Measurements from ENCODE around the gene NRN1L. TPM values are rescaled to one million over a fixed set of nuclear protein-coding genes. Genes with fewer than 3 reads are reported as not detected.

NRN1L gene
- total and polyA plus RNA-seq, 4 donors = 1.5 to 3.2 (median 2.1) TPM; not detected in 1

GRCh38 chr16:67931712-67932461 lies 47.2 kb downstream of the NRN1L start, which contains the start of gene CTRL:
Gene CTRL (minus strand): TSS chr16:67931862. CDS start chr16:67931852, 10 bp downstream.
- Histone ChIP-seq H3K4me3 (ENCODE audit: low read length in 2 of 2) (no peak within 1 kb of the TSS), H3K9me3 (ENCODE audit: control insufficient read depth, low read length) (no peaks in the 10 kb centered on the region), H3K27me3 (ENCODE audit: control insufficient read depth in 1 of 2, insufficient read depth in 2 of 2, low read length in 1 of 2) (no peaks in the 10 kb centered on the region), H3K4me1 (ENCODE audit: control insufficient read depth in 1 of 2, insufficient read depth in 2 of 2, low read length in 2 of 2) (no peaks in the 10 kb centered on the region), H3K36me3 (ENCODE audit: control insufficient read depth in 1 of 2, insufficient read depth in 2 of 2, low read length in 1 of 2) (peaks cover 0 to 2% of the 10 kb centered on the region in 2 donors), H3K27ac (ENCODE audit: low read depth in 1 of 2, low read length in 2 of 2) (no peak within 1 kb of the TSS)
- no peak for ATAC-seq (ENCODE audit: low FRiP score)
- WGBS, 2 donors = 84% methylated on average over 15 of the region's 15 CpGs
- intact Hi-C loops (cut with DNase I) = no loop called here
- peak in 1 of 2 donors; percentile 44 for DNase-seq

- Histone ChIP-seq H3K4me1 (ENCODE audit: control insufficient read depth in 1 of 2, insufficient read depth in 2 of 2, low read length in 2 of 2) (no peaks in the 10 kb centered on the region), H3K9me3 (ENCODE audit: control insufficient read depth, low read length) (no peaks in the 10 kb centered on the region), H3K36me3 (ENCODE audit: control insufficient read depth in 1 of 2, insufficient read depth in 2 of 2, low read length in 1 of 2) (peaks cover 0 to under 1% of the 10 kb centered on the region in 2 donors), H3K4me3 (ENCODE audit: low read length in 2 of 2) (no peak overlapping the region), H3K27ac (ENCODE audit: low read depth in 1 of 2, low read length in 2 of 2) (no peak overlapping the region), H3K27me3 (ENCODE audit: control insufficient read depth in 1 of 2, insufficient read depth in 2 of 2, low read length in 1 of 2) (no peaks in the 10 kb centered on the region)
- ATAC-seq (ENCODE audit: low FRiP score) = no peak
- no peak for DNase-seq
- 92 to 95% methylated on average over 4 of the region's 4 CpGs for WGBS, 2 donors
- intact Hi-C loops (cut with DNase I) = no loop called here
Measured at GRCh38 chr16:67932462-67932840, 47.8 kb downstream of the NRN1L start.

DNA sequence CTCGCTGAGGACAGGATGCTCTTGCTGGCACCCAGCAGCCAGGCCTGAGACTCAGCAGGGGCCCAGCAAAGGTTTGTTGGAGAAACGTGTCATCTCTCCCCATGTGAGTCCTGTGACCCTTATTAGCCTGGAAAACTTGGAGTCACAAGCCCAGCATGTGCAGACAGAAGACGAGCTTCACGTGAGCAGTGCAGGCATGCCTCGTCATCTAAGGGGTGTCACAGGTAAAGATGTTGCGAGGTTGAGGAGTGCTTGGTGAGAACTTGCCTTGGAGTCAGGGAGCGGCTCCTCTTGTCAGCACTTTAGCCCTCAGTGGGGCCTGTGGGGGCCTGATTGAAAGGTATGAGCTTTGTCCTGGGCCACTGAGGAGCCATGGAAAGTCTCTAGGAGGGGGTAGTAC lies 49.1 kb downstream of the NRN1L start:
- 82 to 85% methylated on average over 7 of the region's 7 CpGs for WGBS, 2 donors
- no peak for DNase-seq
- H3K9me3 ChIP-seq (ENCODE audit: control insufficient read depth, low read length) = no peaks in the 10 kb centered on the region
- H3K27me3 ChIP-seq (ENCODE audit: control insufficient read depth in 1 of 2, insufficient read depth in 2 of 2, low read length in 1 of 2) = no peaks in the 10 kb centered on the region
- H3K36me3 ChIP-seq (ENCODE audit: control insufficient read depth in 1 of 2, insufficient read depth in 2 of 2, low read length in 1 of 2) = no peaks in the 10 kb centered on the region
- intact Hi-C loops (cut with DNase I) = no loop called here
- no peak for ATAC-seq (ENCODE audit: low FRiP score)
- H3K4me1 ChIP-seq (ENCODE audit: control insufficient read depth in 1 of 2, insufficient read depth in 2 of 2, low read length in 2 of 2) = no peaks in the 10 kb centered on the region
- no peak overlapping the region for H3K27ac ChIP-seq (ENCODE audit: low read depth in 1 of 2, low read length in 2 of 2)
- H3K4me3 ChIP-seq (ENCODE audit: low read length in 2 of 2) = no peak overlapping the region

DNA sequence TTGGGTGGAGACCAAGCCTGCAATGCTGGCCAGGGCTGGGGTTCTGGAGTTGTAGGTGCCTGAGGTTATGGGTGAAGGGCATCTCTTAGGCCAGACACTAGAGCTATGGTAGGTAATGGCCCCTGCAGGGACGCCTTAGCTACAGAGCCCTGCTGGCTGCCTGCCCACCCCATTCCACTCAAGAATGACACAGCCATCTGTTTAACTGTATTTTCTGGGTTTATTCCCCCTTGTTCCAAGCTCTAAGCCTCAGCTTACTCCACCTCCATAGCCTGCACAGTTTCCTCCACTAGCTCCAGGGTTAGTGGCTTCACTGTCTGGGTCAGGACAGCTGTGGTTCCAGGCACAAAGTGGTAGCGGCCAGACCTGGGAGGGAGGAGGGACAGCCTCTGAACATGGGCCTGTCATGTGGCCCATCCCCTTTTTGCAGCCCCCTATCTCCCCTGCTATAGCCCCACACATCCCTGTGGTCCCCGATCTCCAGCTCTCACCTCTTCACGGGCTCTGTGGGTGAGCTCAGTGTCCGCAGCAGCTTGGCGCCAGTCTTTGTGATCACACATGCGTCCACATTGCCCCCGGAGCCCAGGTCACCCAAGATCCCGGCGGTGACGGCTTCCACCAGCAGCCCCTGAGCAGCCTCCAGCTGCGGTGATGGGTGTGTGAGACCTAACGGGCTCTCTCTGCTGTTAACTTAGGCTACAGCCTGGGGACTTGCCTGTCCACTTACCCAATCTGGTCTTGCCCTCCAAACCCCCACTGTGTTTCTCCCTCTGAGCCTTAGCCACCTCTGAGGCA lies 49.8 kb downstream of the NRN1L start:
- ATAC-seq (ENCODE audit: low FRiP score) = no peak
- H3K27ac ChIP-seq (ENCODE audit: low read depth in 1 of 2, low read length in 2 of 2) = no peak overlapping the region

GRCh38 chr16:67935101-67935401 lies 50.4 kb downstream of the NRN1L start:
- intact Hi-C loops (cut with DNase I) = no loop called here
- 7 to 8% methylated on average over 13 of the region's 13 CpGs for WGBS, 2 donors

More for the DNA sequence above, 49.8 kb downstream of the NRN1L start:
- Histone ChIP-seq H3K27me3 (ENCODE audit: control insufficient read depth in 1 of 2, insufficient read depth in 2 of 2, low read length in 1 of 2) (no peaks in the 10 kb centered on the region), H3K4me1 (ENCODE audit: control insufficient read depth in 1 of 2, insufficient read depth in 2 of 2, low read length in 2 of 2) (no peaks in the 10 kb centered on the region), H3K36me3 (ENCODE audit: control insufficient read depth in 1 of 2, insufficient read depth in 2 of 2, low read length in 1 of 2) (no peaks in the 10 kb centered on the region), H3K9me3 (ENCODE audit: control insufficient read depth, low read length) (no peaks in the 10 kb centered on the region), H3K4me3 (ENCODE audit: low read length in 2 of 2) (no peak overlapping the region)
- WGBS, 2 donors = 26 to 29% methylated on average over 13 of the region's 13 CpGs
- intact Hi-C loops (cut with DNase I) = no loop called here
- DNase-seq = no peak

DNA sequence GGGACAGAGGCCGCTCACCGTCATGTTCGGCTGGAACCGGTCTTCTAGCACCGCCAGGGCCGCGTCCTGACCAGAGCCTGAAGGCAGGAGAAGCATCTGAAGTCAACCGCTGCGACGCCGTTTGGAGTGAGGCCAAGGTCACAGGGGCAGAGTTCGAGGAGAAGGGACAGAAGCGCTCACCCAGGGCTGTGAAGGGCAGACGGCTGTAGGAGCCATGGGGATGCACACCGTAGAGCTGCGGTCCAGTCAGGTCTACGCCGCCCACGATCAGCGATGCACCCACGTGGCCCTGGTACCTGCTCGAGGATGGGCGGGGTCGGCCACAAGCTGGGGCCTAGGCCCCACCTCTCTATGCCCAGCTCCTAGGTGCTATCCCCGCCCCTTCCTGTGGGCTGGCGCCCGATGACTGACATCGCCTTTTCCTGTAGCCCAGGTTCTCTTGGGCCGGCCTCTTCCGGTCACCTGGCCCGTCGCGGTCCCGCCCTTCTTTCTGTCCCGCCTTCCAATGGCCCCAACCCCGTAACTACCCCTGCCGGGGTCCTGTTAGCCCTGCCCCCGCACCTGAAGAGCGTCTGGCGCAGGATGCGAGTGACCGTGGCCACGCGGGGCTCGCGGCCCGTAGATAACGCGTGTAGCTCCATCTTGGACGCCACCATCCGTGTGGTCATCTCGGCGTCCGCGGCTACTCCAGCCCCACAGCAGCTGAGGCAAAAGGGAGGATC lies 50.9 kb downstream of the NRN1L start:
- peaks cover 0 to 2% of the 10 kb centered on the region in 2 donors for H3K36me3 ChIP-seq (ENCODE audit: control insufficient read depth in 1 of 2, insufficient read depth in 2 of 2, low read length in 1 of 2)
- intact Hi-C loops (cut with DNase I) = no loop called here
- 0 to 1% methylated on average over 55 of the region's 55 CpGs for WGBS, 2 donors

More at GRCh38 chr16:67935101-67935401, 50.4 kb downstream of the NRN1L start:
- peak; percentile 11 for ATAC-seq (ENCODE audit: low FRiP score)
- peak overlapping the region in 1 of 2 donors; percentile 8 for H3K27ac ChIP-seq (ENCODE audit: low read depth in 1 of 2, low read length in 2 of 2)
- peak overlapping the region in 1 of 2 donors; percentile 49 for H3K4me3 ChIP-seq (ENCODE audit: low read length in 2 of 2)
- H3K36me3 ChIP-seq (ENCODE audit: control insufficient read depth in 1 of 2, insufficient read depth in 2 of 2, low read length in 1 of 2) = no peaks in the 10 kb centered on the region
- no peaks in the 10 kb centered on the region for H3K27me3 ChIP-seq (ENCODE audit: control insufficient read depth in 1 of 2, insufficient read depth in 2 of 2, low read length in 1 of 2)
- H3K9me3 ChIP-seq (ENCODE audit: control insufficient read depth, low read length) = no peaks in the 10 kb centered on the region
- no peaks in the 10 kb centered on the region for H3K4me1 ChIP-seq (ENCODE audit: control insufficient read depth in 1 of 2, insufficient read depth in 2 of 2, low read length in 2 of 2)
- DNase-seq = peak in 1 of 2 donors; percentile 68

More for the DNA sequence above, 50.9 kb downstream of the NRN1L start:
- DNase-seq (peak; percentile 96 to 98), ATAC-seq (ENCODE audit: low FRiP score) (peak; percentile 95)
- H3K4me1 ChIP-seq (ENCODE audit: control insufficient read depth in 1 of 2, insufficient read depth in 2 of 2, low read length in 2 of 2) = no peaks in the 10 kb centered on the region
- H3K27ac ChIP-seq (ENCODE audit: low read depth in 1 of 2, low read length in 2 of 2) = peak overlapping the region in 1 of 2 donors; percentile 65
- peak overlapping the region; percentile 46 to 58 for H3K4me3 ChIP-seq (ENCODE audit: low read length in 2 of 2)
- no peaks in the 10 kb centered on the region for H3K9me3 ChIP-seq (ENCODE audit: control insufficient read depth, low read length)
- H3K27me3 ChIP-seq (ENCODE audit: control insufficient read depth in 1 of 2, insufficient read depth in 2 of 2, low read length in 1 of 2) = no peaks in the 10 kb centered on the region

Other genes with a start within 250 kb of the NRN1L start
- gene CARMIL2, start 239.7 kb upstream of the NRN1L start, total RNA-seq = 1 to 10 TPM; 3.0 to 4.0 TPM
- gene CARMIL2, start 239.7 kb upstream of the NRN1L start, polyA plus RNA-seq = 1 to 10 TPM in 1 of 2 donors, under 1 TPM in 1; 0.13 to 3.7 TPM
- 10 to 100 TPM; 15.7 to 21.9 TPM for gene ACD, start 224.6 kb upstream of the NRN1L start, total RNA-seq
- gene ACD, start 224.6 kb upstream of the NRN1L start, polyA plus RNA-seq = 10 to 100 TPM in 1 of 2 donors, 1 to 10 TPM in 1; 7.0 to 34.6 TPM
- gene PARD6A, start 223.9 kb upstream of the NRN1L start, total RNA-seq = 1 to 10 TPM; 3.9 to 5.3 TPM
- gene PARD6A, start 223.9 kb upstream of the NRN1L start, polyA plus RNA-seq = 1 to 10 TPM; 5.9 to 7.8 TPM
- 10 to 100 TPM in 1 of 2 donors, 1 to 10 TPM in 1; 9.7 to 15.2 TPM for gene ENKD1, start 218.1 kb upstream of the NRN1L start, total RNA-seq
- 10 to 100 TPM; 13.3 to 73.8 TPM for gene ENKD1, start 218.1 kb upstream of the NRN1L start, polyA plus RNA-seq
- 1 to 10 TPM; 2.6 to 7.9 TPM for gene C16orf86, start 218.1 kb upstream of the NRN1L start, total RNA-seq
- 10 to 100 TPM in 1 of 2 donors, 1 to 10 TPM in 1; 3.1 to 14.4 TPM for gene C16orf86, start 218.1 kb upstream of the NRN1L start, polyA plus RNA-seq
- 10 to 100 TPM; 18.7 to 27.3 TPM for gene GFOD2, start 165.6 kb upstream of the NRN1L start, total RNA-seq
- 1 to 10 TPM; 7.4 to 8.5 TPM for gene GFOD2, start 165.6 kb upstream of the NRN1L start, polyA plus RNA-seq
- gene RANBP10, start 78.3 kb upstream of the NRN1L start, total RNA-seq = 10 to 100 TPM; 17.7 to 21.6 TPM
- 10 to 100 TPM in 1 of 2 donors, 1 to 10 TPM in 1; 5.5 to 11.9 TPM for gene RANBP10, start 78.3 kb upstream of the NRN1L start, polyA plus RNA-seq
- gene TSNAXIP1, start 78.0 kb upstream of the NRN1L start, total RNA-seq = 1 to 10 TPM in 1 of 2 donors, under 1 TPM in 1; 0.84 to 1.1 TPM
- 1 to 10 TPM in 1 of 2 donors, not detected in 1; 7.3 TPM for gene TSNAXIP1, start 78.0 kb upstream of the NRN1L start, polyA plus RNA-seq
- 10 to 100 TPM; 21.5 to 24.7 TPM for gene THAP11, start 42.6 kb upstream of the NRN1L start, total RNA-seq
- 10 to 100 TPM; 18.0 to 18.6 TPM for gene THAP11, start 42.6 kb upstream of the NRN1L start, polyA plus RNA-seq
- 10 to 100 TPM; 80.7 to 88.2 TPM for gene NUTF2, start 38.0 kb upstream of the NRN1L start, total RNA-seq
- 100 to 1,000 TPM in 1 of 2 donors, 10 to 100 TPM in 1; 95.4 to 130 TPM for gene NUTF2, start 38.0 kb upstream of the NRN1L start, polyA plus RNA-seq
- gene CENPT, start 37.2 kb upstream of the NRN1L start, total RNA-seq = 10 to 100 TPM; 39.8 to 57.9 TPM
- gene CENPT, start 37.2 kb upstream of the NRN1L start, polyA plus RNA-seq = 100 to 1,000 TPM in 1 of 2 donors, 10 to 100 TPM in 1; 28.3 to 168 TPM
- 10 to 100 TPM; 46.9 to 53.2 TPM for gene EDC4, start 11.8 kb upstream of the NRN1L start, total RNA-seq
- 10 to 100 TPM; 14.4 to 66.4 TPM for gene EDC4, start 11.8 kb upstream of the NRN1L start, polyA plus RNA-seq
- 10 to 100 TPM; 29.6 to 30.4 TPM for gene PSKH1, start 8.4 kb downstream of the NRN1L start, total RNA-seq
- 10 to 100 TPM; 15.2 to 16.2 TPM for gene PSKH1, start 8.4 kb downstream of the NRN1L start, polyA plus RNA-seq
- under 1 TPM; 0.84 to 0.90 TPM for gene CTRL, start 47.0 kb downstream of the NRN1L start, total RNA-seq
- 1 to 10 TPM in 1 of 2 donors, not detected in 1; 3.5 TPM for gene CTRL, start 47.0 kb downstream of the NRN1L start, polyA plus RNA-seq
- 10 to 100 TPM; 27.7 to 39.1 TPM for gene PSMB10, start 52.0 kb downstream of the NRN1L start, total RNA-seq
- 10 to 100 TPM; 52.3 to 84.3 TPM for gene PSMB10, start 52.0 kb downstream of the NRN1L start, polyA plus RNA-seq
- 10 to 100 TPM; 43.9 to 47.8 TPM for gene LCAT, start 59.2 kb downstream of the NRN1L start, total RNA-seq
- 100 to 1,000 TPM in 1 of 2 donors, 10 to 100 TPM in 1; 10.6 to 178 TPM for gene LCAT, start 59.2 kb downstream of the NRN1L start, polyA plus RNA-seq
- gene SLC12A4, start 83.8 kb downstream of the NRN1L start, total RNA-seq = 100 to 1,000 TPM; 125 to 139 TPM
- gene SLC12A4, start 83.8 kb downstream of the NRN1L start, polyA plus RNA-seq = 10 to 100 TPM; 15.8 to 87.0 TPM
- not detected for gene DPEP3, start 95.6 kb downstream of the NRN1L start, total RNA-seq
- not detected for gene DPEP3, start 95.6 kb downstream of the NRN1L start, polyA plus RNA-seq
- gene DPEP2, start 114.6 kb downstream of the NRN1L start, total RNA-seq = 10 to 100 TPM in 1 of 2 donors, 1 to 10 TPM in 1; 1.7 to 10.4 TPM
- 1 to 10 TPM; 1.0 to 2.1 TPM for gene DPEP2, start 114.6 kb downstream of the NRN1L start, polyA plus RNA-seq
- gene DPEP2NB, start 131.0 kb downstream of the NRN1L start, total RNA-seq = not detected
- gene DPEP2NB, start 131.0 kb downstream of the NRN1L start, polyA plus RNA-seq = not detected
- 1 to 10 TPM; 4.3 to 5.3 TPM for gene DDX28, start 138.3 kb downstream of the NRN1L start, total RNA-seq
- 1 to 10 TPM; 3.6 to 4.8 TPM for gene DDX28, start 138.3 kb downstream of the NRN1L start, polyA plus RNA-seq
- gene DUS2, start 138.4 kb downstream of the NRN1L start, total RNA-seq = 10 to 100 TPM in 1 of 2 donors, 1 to 10 TPM in 1; 5.4 to 13.1 TPM
- gene DUS2, start 138.4 kb downstream of the NRN1L start, polyA plus RNA-seq = 1 to 10 TPM; 3.0 to 8.9 TPM
- 10 to 100 TPM; 38.1 to 48.4 TPM for gene NFATC3, start 200.5 kb downstream of the NRN1L start, total RNA-seq
- 10 to 100 TPM; 10.3 to 10.4 TPM for gene NFATC3, start 200.5 kb downstream of the NRN1L start, polyA plus RNA-seq